HepG2 (cell line): ENCODE measurements around the gene SLC35B1. TPM values are rescaled to one million over a fixed set of nuclear protein-coding genes. Genes with fewer than 3 reads are reported as not detected.

ENCODE experiments used
- KLF15 ChIP-seq: sonication (generic); formaldehyde crosslinking; IDR thresholded peaks from 2 replicates; pipeline ENCODE4 v1.8.1; 2023; ENCODE audit warnings: borderline replicate concordance, mild to moderate bottlenecking, inconsistent platforms, missing genetic modification reagents, mixed read lengths
- NCOA5 ChIP-seq: sonication (generic); formaldehyde crosslinking; IDR thresholded peaks from 2 replicates; pipeline ENCODE4 v1.4.0; 2020; ENCODE audit warnings: missing genetic modification reagents
- NRL ChIP-seq: sonication (generic); formaldehyde crosslinking; IDR thresholded peaks from 2 replicates; pipeline ENCODE4 v1.5.0; 2020; ENCODE audit warnings: missing genetic modification reagents, mild to moderate bottlenecking, moderate library complexity, borderline replicate concordance
- RAD21 ChIP-seq: fragments of 450-650 bp; formaldehyde crosslinking; IDR thresholded peaks from 2 replicates; pipeline ENCODE4 v1.5.0; 2020; ENCODE audit warnings: mild to moderate bottlenecking
- RELA ChIP-seq: sonication (generic); formaldehyde crosslinking; IDR thresholded peaks from 2 replicates; pipeline ENCODE4 v1.4.0; 2020; ENCODE audit warnings: missing genetic modification reagents
- RERE ChIP-seq: IDR thresholded peaks from 2 replicates; pipeline ENCODE4 v1.6.1; 2016; ENCODE audit warnings: low read depth, missing genetic modification reagents, missing compliant biosample characterization
- SUZ12 ChIP-seq: fragments of 150-350 bp; IDR thresholded peaks from 2 replicates; pipeline ENCODE4 v1.6.1; 2014; ENCODE audit warnings: low read depth, low read length
- TARDBP ChIP-seq: sonication (generic); formaldehyde crosslinking; IDR thresholded peaks from 2 replicates; pipeline ENCODE4 v1.8.0; 2022; ENCODE audit warnings: mild to moderate bottlenecking, missing genetic modification reagents
- TBL1XR1 ChIP-seq: fragments of 150-350 bp; IDR thresholded peaks from 2 replicates; pipeline ENCODE4 v1.6.1; 2014; ENCODE audit warnings: borderline replicate concordance, low read length; ENCODE audit not compliant: partially characterized antibody
- TCF7 ChIP-seq: sonication (generic); IDR thresholded peaks from 2 replicates; pipeline ENCODE4 v1.6.1; 2016; ENCODE audit warnings: antibody characterized with exemption, low read depth
- ZBTB38 ChIP-seq: sonication (generic); formaldehyde crosslinking; IDR thresholded peaks from 2 replicates; pipeline ENCODE4 v1.5.1; 2020; ENCODE audit warnings: mild to moderate bottlenecking, missing genetic modification reagents
- ZBTB43 ChIP-seq: sonication (generic); formaldehyde crosslinking; conservative IDR thresholded peaks from 2 replicates; pipeline ENCODE4 v1.4.0; 2020; ENCODE audit warnings: missing genetic modification reagents
- ZBTB46 ChIP-seq: sonication (generic); formaldehyde crosslinking; IDR thresholded peaks from 2 replicates; pipeline ENCODE4 v1.4.0; 2020; ENCODE audit warnings: mild to moderate bottlenecking, missing genetic modification reagents, borderline replicate concordance
- ZFP41 ChIP-seq: sonication (generic); formaldehyde crosslinking; IDR thresholded peaks from 2 replicates; pipeline ENCODE4 v1.4.0; 2020; ENCODE audit warnings: mild to moderate bottlenecking, missing genetic modification reagents, borderline replicate concordance
- ZMAT3 ChIP-seq: sonication (generic); formaldehyde crosslinking; conservative IDR thresholded peaks from 2 replicates; pipeline ENCODE4 v1.7.0; 2021; ENCODE audit warnings: missing genetic modification reagents
- ZNF121 ChIP-seq: sonication (generic); formaldehyde crosslinking; IDR thresholded peaks from 2 replicates; pipeline ENCODE4 v1.5.0; 2020; ENCODE audit warnings: mild to moderate bottlenecking, missing genetic modification reagents
- ZNF766 ChIP-seq: sonication (generic); formaldehyde crosslinking; IDR thresholded peaks from 2 replicates; pipeline ENCODE4 v1.5.0; 2020; ENCODE audit warnings: missing genetic modification reagents, borderline replicate concordance
- ZNF784 ChIP-seq: sonication (generic); formaldehyde crosslinking; IDR thresholded peaks from 2 replicates; pipeline ENCODE4 v1.5.1; 2020; ENCODE audit warnings: missing genetic modification reagents, mild to moderate bottlenecking, borderline replicate concordance
- polyA plus RNA-seq, 8 experiments: library from polyadenylated mRNA; depleted of rRNA in 3 of 8; stranded (reverse) in 7 of 8; unstranded in 1 of 8; fragments of >200 nt; fragmentation: Illumina TruSeq in 4 of 8; extraction: Trizol in 4 of 8; gene quantifications; 2 replicates each; pipeline versions ENCODE4 v1.2.1 to v1.2.3, GENCODE V29; 2011 to 2016; ENCODE audit warnings: low read depth in 4 of 8, missing spikeins in 1 of 8, mixed read lengths in 1 of 8; ENCODE audit not compliant: insufficient read depth in 1 of 8
- total RNA-seq, 5 experiments: library from RNA; depleted of rRNA; stranded (reverse); fragments of >200 nt; fragmentation: Illumina TruSeq; extraction: Trizol; gene quantifications; 2 replicates each; pipeline ENCODE4 v1.2.3, GENCODE V29; 2016; ENCODE audit warnings: low read depth in 1 of 5

Gene SLC35B1
- total and polyA plus RNA-seq, 2 of the 13 experiments (the other 11 are each of a cell fraction or from before 2014, with no cell fraction given), result 99.6 to 113 TPM

DNA sequence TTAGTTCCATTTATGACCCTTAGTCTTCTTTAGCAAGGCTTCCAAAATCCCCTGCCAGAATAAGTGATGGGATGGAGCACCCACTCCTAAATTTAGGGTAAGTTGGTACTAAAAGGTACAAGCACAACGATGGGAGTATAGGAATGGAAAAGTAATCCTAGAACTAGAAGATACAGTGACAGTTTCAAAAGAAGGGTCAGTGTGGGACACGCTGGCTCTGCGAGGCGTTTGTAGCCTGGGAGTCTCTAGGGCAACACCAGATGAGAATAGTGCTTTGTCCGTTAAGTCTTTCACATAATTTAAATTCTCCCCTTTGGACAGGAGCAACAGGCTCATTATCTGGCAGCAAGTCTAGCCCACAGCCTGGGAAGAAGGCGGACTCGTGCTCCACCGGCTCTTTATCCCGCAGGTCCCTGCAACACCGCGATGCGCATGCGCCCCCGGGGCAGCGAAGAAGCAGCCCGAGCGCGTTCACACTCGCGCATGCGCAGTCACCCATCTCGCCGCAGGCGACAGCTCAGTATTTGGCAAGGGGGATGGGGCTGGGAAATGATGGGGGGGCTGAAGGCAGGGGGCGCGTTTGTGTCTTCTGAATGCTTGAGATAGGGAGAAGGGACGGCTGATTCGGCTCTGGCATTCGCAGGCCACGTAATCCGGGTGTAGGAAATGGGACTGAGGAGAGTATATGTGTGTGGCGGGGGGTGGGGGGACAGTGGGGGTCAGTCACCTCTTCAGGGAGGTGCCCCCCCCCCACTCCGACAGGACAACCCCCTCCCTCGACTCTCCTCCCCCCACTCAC lies 30.4 kb downstream of the SLC35B1 start (continued):
- 0 out of 2 replicates have a peak, but pooled peaks have one; percentile 28 for TF ChIP-seq ZBTB46 (CRISPR knock-in tag)
- no peak; the same call in 1 of the 2 replicates for TF ChIP-seq RELA (CRISPR knock-in tag)
- no peak for TF ChIP-seq TARDBP (CRISPR knock-in tag)
- TF ChIP-seq ZBTB38, result 0 out of 2 replicates have a peak, but pooled peaks have one; percentile 23
- TF ChIP-seq ZNF784 (CRISPR knock-in tag), result no peak
- TF ChIP-seq TBL1XR1, result no peak
- TF ChIP-seq ZMAT3 (CRISPR knock-in tag), result no peak
- TF ChIP-seq ZFP41, result no peak
- TF ChIP-seq ZNF766 (CRISPR knock-in tag), result no peak
- no peak for TF ChIP-seq NRL (CRISPR knock-in tag)
- no peak for TF ChIP-seq KLF15 (CRISPR knock-in tag)
- no peak for TF ChIP-seq RAD21
- TF ChIP-seq ZBTB43 (CRISPR knock-in tag), result no peak
- TF ChIP-seq SUZ12, result no peak
- TF ChIP-seq RERE (CRISPR knock-in tag), result no peak
- no peak for TF ChIP-seq TCF7
- 0 out of 2 replicates have a peak, but pooled peaks have one; percentile 3 for TF ChIP-seq ZNF121 (CRISPR knock-in tag)
- TF ChIP-seq NCOA5, result no peak
